HG02571 (cell line): ENCODE data around the gene ADIPOR2.
A peak's percentile ranks its signal among the peaks of the same experiment; 100 is the strongest.

Experiments used
- ATAC-seq: cut with Tn5 transposase; IDR thresholded peaks from one replicate; pipeline ENCODE4 v1.9.1; 2021; ENCODE audit warnings: mild to moderate bottlenecking, moderate library complexity; ENCODE audit not compliant: unreplicated experiment

ADIPOR2 gene

DNA sequence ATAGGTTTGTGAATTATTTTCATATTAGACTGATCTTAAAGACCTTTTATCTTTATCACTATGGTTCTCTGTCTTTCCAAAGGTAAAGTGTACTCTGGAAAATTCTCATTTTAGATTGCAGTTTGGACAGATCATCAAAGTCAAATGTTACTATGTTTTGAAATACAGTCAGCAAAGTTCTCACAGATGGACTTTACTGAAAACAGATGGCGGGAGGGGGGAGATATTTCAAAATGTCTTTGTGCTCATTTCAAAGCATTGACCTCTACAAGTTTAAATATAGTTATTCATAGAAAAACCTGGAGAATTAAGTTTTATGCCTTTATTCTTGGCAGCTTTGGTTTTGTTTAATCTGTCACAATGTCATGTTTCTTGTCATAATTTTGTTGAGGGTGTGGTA lies 77.7 kb downstream of the ADIPOR2 start:
- no peak for ATAC-seq

DNA sequence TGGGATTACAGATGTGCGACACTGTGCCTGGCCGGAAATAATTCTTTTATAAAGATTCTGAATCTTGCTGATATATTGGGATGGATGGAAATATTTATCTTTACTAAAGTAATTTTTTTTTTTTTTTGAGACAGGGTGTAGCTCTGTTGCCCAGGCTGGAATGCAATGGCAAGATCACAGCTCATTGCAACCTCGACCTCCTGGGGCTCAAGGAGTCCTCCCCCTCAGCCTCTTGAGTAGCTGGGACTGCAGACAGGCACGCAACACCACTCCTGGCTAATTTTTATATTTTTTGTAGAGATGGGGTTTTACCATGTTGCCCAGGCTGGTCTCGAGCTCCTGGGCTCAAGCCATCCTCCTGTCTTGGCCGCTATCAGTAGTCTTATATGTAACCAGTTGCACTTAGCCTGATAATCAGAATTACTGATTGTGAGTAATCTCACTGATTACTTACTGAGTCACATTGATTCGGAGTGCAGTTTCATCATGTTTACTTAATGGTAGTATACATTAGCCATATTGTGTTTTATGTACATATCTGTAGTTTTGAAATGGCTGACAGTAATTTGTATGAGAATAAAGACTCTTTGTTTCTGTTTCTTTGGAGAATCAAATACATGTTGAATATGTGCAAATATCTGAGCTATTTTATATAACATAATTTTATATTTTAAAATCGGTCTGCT lies 79.1 kb downstream of the ADIPOR2 start:
- ATAC-seq, result no peak

DNA sequence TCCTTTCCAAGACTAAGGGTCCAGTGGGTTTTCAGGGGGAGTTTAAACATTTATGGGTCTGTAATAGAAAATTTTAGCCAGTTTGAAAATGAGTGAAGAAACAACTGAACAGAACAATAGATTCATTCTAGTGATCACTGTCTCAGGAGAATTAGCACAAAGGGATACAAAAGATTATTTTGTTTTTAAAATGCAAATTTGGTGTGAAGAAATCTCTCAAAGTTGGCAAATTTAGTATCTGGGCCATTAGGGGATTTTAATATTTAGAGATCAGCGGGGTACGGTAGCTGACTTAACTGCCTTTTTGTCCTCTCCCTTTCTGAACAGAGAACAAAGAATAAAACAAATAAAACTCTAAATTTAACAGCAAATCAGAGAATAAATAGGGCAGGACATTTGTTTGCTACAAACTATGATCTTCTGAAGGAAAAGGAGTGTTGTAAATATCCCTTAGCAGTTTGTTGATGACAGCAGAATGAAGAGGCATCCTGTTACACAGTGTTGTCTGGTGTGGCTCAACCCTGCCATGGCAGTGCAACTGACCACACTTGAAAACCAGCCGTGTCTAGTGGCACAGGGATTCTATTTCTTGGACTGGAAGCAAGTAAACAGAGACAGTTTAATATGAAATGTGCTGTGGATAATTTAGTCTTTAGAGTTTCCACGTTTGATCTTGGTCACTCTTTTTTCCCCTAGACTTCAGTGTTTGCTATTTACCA lies 83.2 kb downstream of the ADIPOR2 start:
- no peak for ATAC-seq

DNA sequence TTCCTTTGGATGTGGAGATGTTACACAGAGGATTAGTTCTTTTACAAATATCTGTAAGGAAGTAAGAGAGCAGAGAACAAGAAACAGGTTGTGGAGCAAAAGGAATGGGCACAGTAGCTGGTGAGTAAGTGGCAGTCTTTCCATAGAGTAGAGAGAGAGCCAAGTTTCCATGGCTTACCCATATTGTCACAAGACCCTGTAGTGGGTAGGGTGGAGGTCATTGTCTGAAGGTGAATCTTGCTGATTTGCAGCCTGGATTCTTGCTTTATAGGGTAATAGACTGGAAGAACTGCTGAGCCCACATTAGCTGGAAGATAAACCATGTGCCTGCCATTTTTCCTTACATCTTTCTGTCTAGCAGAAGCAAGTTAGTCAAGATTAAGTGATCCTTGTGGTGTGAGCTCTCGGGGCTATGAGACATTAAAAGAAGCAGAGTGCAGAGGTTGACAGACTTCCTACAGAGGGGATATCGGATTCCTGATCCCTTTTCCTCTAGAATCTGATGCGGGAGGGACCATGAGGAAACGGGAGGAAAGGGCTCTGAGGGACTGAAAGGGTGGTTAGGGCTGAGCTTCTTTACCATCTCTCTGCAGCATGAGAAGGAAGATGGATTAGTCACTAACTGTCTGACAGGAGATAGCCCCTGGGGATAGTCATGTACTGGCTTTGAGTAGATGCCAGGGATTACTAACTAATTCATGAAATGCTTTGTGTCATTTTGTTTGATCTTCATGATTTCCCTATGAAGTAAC lies 85.5 kb downstream of the ADIPOR2 start:
- ATAC-seq, result no peak

DNA sequence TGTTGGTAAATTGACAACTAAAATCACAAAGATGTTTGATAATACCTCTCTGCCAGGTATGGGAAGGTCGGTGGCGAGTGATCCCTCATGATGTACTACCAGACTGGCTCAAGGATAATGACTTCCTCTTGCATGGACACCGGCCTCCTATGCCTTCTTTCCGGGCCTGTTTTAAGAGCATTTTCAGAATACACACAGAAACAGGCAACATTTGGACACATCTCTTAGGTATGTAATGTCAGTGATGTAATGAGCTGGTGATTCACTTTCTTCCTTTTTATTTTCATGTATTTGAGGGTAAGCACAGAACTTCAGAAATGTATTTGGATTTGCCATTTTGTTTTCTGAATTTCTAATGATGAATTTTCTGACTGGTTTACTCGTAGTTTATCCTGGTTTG lies 86.9 kb downstream of the ADIPOR2 start:
- ATAC-seq, result no peak

DNA sequence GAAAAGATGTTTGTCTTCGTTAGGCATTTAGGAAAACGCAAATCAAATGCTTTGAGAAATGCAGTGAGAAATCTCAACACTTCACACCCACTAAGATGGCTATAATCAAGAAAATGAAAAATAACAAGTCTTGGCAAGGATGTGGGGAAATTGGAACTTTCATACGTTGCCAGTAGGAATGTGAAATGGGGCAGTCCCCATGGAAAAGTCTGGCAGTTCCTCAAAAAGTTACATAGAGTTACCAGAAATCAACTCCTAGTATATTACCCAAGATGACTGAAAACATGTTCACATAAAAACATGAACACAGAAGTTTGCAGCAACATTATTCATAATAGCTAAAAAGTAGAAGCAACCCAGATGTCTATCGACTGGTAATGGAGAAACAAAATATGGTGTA lies 88.0 kb downstream of the ADIPOR2 start:
- no peak for ATAC-seq

DNA sequence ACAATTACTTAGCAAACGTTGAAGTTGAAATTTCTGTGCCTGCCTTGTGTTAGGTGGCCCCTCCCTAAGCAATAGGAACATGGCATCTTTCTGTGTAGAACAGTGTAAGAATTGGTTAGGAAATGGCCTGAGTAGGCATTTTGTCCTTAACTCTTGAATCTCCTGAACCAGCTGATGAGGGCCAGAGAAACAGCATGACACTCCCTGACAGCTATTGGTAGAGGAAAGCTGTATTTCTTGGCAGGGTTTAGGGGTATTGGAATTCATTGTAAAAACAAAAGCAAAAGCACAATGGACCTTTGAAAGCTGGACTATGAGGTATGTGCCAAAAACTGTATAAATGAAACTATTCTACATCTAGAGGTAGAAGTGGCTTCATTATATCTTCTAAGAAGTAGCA lies 88.9 kb downstream of the ADIPOR2 start:
- ATAC-seq, result no peak

DNA sequence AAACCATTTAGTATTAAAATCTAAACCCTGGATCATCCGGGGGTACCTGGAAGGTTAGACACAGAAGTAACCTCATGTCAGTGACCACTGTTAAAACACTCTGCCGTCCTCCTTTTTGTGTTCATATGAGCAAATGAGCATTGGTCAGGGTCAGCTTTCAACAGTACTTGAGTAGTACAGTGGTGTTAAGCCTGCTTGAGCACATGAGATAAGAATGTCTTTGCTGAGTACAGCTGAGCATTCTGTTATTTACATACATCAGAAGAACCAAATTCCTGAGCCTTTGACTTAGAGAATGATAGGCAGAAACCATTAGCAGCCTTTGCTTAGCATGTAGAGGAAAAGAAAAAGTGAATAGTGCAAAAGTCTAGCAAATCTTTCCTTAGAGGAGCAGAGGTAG lies 90.9 kb downstream of the ADIPOR2 start:
- ATAC-seq, result no peak

DNA sequence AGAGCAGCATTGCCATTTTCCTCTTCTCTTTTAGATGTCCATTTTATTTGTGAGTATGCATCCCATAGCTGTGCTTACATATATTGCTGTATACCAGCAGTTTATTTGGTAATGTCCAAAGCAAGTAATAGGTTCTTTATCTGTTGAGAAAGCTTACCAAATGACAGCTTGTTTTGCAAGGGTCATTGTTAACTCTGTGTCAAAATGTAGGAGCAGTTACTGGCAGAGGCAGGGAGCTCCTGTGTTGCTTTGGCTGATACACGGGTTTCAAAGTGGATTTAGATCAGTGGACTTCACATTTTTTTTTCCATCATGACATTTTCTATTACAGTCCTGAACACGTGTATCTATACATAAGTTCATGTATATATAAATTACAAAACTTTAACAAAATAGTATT lies 91.3 kb downstream of the ADIPOR2 start:
- no peak for ATAC-seq

DNA sequence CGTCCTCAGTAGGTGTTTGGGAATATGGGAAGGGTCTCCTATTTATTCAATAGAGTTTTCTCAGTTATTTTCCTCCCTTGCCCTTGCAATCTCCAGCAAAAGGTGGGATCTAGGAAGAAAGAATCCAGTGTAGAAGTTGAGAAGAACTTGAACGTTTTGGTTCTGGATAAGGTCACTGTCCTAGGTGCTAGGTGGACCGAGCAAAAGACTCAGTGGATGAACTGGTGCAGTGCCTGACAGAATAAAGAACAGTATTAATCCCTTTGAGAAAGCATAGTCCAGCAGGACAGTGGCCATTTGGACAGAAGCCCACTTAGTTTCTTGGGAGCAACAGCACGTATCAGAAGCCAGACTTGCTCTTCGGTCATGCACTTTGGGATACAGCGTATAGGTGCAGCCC lies 96.8 kb downstream of the ADIPOR2 start:
- no peak for ATAC-seq

DNA sequence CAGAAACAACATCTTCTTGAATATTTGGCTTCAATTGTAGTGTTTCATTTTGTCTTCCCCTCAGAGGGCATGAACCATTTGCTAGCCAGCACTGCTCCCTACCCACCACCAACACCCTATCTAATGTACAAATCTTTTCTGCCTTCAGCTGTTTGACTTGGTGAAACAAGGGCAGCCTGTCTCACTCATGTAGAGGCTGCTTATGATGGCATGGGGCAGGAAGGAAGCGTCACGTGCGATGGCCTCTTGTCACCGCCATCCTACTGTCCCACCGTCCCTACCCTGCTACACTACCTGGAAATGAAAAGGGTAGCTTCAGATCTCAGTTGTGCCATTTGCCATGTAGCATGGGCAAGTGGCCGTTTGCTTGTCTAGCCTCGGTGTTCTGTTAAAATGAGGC lies 99.6 kb downstream of the ADIPOR2 start:
- no peak for ATAC-seq

DNA sequence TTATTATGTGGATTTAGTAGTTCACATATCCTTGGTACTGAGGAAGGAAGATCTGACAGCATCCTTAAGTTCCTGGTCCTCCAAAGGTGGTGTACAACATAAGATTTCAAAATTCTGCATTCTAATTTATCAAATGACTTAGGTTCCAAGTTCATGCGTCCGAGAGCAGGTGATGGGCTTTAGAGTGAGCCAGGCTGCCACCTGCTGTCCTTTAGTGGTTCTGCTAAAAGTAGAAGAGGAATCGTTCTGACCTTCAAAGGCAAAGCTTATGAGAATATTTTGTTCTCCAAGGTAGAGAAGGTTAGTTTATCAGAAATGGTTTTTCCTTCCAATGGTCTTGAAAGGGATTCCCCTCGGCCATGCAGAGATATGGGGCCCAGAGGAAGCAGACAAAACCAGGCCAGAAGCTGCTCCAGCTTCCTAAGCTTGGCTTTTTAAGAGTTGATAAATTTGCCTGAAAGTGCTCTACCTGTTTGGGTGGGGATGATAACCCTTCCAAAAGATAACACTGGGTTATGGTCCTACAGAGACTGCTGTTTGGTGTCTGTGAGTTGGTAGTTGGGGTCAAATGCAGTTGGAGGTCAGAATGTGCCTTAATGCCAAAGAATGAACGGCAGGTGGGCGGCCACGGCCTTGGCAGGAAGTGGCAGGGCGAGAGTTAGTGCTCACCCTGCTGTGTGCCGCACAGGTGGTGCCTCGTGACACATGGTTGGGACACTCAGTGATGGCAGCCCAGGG lies 100.4 kb downstream of the ADIPOR2 start:
- ATAC-seq, result no peak

DNA sequence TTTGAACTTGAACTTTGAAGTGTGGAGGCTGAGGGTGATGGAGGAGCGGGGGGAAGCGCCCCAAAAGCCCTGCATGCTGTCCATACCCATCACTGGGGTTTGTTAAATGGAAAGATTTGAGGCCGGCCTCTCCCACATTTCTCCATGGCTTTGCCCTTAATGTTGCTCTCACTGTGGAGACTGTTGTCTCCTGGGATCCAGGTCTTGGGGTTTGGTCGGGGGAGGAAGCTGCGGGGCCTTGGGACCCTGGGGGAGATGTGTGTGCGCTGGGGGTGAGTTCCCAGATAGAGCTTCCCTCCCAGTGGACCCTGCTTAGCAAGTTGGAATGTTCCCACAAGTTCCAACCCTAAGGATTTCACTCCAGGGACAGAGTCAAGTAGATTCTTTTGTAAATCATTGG lies 101.5 kb downstream of the ADIPOR2 start:
- no peak for ATAC-seq

DNA sequence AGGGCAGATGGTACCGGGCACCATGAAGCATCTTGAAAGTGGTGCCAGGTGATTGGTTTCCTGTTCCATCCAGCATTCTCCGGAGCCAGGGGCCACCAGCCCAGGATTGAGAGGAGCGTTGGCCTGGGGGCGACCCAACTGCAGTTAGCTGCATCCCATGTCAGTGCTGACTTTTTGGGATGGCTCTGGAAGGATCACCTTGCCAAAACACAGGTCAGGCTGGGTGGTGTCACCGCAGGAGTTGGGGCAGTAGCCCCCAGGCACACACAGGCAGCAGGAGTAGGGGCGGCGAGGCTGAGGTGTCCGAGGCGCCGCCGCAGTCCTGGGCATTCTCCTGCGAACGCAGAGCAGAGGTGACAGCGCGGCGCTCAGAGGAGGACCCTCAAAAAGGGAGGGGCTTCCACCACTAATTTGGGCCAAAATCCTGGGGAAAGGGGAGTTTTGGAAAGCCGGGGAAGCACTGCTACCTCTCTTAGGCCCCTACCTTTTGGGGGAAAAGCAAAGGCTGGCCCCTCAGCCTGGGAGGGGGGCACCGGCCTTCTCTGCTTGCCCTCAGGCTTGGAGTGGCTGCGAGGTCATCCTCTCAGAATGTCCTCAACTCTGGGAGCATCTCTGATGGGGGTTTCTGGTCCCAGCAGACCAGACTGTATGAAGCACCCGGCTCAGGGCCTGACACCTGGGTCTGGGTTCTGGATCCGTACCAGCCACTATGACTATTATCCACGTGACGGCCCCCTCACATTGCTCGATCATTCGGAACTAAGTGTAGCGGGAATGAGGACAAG lies 102.7 kb downstream of the ADIPOR2 start:
- ATAC-seq, result no peak

DNA sequence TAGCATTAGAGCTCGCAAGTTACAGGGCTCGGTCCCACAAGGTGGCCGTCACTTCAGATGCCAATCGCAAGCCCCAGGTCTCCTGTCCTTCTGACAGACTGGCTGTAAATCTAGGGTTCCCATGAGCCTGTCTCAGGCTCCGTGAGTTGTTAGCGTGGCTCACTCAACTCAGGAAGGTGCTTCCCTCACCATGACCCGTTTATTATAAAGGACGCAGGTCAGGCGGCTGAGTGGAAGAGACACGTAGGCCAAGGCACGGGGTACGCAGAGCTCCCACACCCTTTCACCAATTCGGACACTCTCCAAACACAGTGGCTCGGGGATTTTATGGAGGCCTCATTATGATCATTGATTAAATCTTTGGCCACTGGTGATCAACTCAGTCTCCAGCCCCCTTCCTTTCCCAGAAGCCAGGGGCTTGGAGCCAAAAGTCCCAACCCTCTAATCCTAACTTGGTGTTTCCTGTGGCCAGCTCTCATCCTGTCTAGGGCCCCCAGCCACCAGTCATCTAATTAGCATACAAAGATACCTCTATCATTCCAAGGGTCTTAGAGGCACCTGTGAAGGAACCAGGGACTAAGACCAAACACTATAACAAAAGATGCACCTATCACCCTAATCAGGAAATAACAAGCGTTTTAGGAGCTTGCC lies 103.7 kb downstream of the ADIPOR2 start:
- ATAC-seq, result no peak

DNA sequence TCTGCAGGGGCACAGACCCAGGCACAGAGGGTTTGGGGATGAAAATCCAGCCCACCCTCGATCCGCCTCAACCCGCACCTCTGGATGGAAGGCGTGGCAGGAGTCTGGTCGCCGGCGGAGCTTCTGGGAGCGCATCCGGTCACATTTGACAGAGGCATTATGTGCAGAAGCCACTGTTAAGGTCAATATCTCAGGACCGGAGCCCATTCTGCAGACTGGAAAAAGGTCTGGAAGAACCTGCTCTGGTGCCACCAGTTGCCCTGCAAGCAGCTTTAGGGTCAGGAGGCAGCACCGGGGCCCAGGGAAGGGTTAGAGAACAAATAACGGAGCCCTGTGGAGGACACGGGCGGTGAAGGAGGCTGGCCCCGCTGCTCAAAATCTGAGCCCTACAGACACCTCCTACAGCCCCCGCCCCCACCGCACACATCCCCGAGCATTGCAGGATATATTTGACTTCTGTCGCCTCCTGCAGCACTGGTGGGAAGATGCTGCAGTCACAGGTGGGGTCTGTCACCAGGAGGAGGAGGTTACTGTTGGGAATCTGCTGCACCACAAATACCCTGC lies 104.4 kb downstream of the ADIPOR2 start:
- ATAC-seq, result no peak

DNA sequence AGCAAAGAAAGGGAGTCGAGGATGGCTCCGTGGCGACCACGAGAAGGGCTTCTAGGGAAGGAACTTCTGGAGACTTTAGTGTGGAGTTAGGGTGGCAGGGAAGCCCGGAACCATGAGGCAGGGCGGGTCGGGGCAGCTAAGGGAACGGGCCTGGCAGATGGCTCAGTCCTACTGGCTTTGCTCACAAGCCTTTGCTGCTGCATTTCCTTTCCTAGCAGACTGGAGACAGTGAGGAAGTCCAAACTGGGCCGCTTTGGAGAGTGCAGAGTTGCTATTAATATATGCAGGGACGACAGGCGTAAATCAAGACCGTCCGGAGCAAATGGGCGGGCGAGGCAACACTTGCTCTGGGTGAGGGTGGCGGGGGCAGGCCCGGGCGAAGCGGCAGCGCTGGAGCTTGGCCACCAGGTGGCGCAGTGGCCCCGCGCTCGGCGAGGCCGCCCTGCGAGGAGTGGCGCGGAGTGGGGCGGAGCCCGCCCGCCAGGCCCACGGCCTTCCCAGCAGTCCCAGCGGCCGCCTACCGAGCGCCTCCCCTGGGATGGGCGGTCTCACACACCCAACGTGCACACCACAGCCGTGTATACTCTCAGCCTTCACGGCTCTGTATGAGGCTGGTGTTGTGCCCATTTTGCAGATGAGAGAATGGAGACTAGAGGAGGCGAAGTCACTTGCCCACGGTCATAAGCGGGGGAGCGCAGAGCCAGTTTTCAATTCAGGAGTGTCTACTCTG lies 105.1 kb downstream of the ADIPOR2 start:
- ATAC-seq, result peak; percentile 86

DNA sequence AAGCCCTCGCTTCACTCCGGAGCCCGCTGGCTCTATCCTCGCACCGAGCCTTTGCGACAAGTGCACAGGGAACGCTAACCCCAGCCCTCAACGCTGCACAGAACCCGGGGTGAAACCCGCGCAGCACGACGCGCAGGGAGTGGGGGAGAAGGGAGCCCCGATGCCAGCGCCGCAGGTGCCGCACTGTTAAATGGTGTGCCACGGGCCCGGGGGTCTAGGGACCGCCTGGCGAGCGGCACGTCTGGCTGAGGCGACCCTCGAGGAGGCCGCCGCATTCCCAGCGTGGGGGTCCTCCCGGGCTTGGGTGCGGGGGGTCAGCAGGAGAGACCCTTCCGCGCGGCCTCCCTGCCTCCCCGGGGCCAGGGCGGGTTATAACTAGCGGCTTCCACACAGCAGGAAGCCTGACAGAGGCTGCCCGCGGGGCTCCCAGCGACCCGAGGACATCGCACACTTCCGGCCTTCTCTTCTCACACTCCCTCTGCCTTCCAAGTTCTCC lies 105.7 kb downstream of the ADIPOR2 start:
- peak; percentile 29 for ATAC-seq
